SU-DHL-6 (cell line): ENCODE results near the gene ABCA3.

Experiments used
- H2AFZ ChIP-seq: fragments of 200-600 bp; sonication (generic); 2 replicates; pipeline ENCODE4 v1.6.1; 2014; ENCODE audit warnings: low read depth, mild to moderate bottlenecking, moderate library complexity, mixed read lengths, antibody characterized with exemption, low read length; ENCODE audit not compliant: severe bottlenecking
- H3F3A ChIP-seq: fragments of 200-600 bp; shearing (Covaris generic); 2 replicates; pipeline ENCODE4 v1.6.0; 2016; ENCODE audit warnings: antibody characterized with exemption, mild to moderate bottlenecking; ENCODE audit not compliant: insufficient read depth
- H3K27ac ChIP-seq: fragments of 200-600 bp; sonication (generic); 2 replicates; pipeline ENCODE4 v1.5.1; 2016; ENCODE audit warnings: low read depth, mild to moderate bottlenecking, low read length, moderate library complexity, mixed read lengths
- H3K27me3 ChIP-seq: fragments of 200-600 bp; sonication (generic), shearing (Covaris generic); 2 replicates; pipeline ENCODE4 v1.6.0; 2014; ENCODE audit warnings: mild to moderate bottlenecking, low read length
- H3K36me3 ChIP-seq: fragments of 200-600 bp; sonication (generic); 2 replicates; pipeline ENCODE4 v1.6.1; 2014; ENCODE audit warnings: mild to moderate bottlenecking, low read length, mixed read lengths
- H3K4me2 ChIP-seq: fragments of 300-600, 200-600 bp; shearing (Covaris generic), sonication (generic); 2 replicates; pipeline ENCODE4 v1.6.0; 2014; ENCODE audit warnings: low read length, low read depth, mild to moderate bottlenecking; ENCODE audit not compliant: poor library complexity, severe bottlenecking
- H3K4me3 ChIP-seq: fragments of 200-600 bp; sonication (generic); 2 replicates; pipeline ENCODE4 v1.5.1; 2014; ENCODE audit warnings: antibody characterized with exemption, low read length, mild to moderate bottlenecking, mixed read lengths; ENCODE audit not compliant: insufficient read depth, poor library complexity, severe bottlenecking
- H3K79me2 ChIP-seq: fragments of 200-600 bp; sonication (generic); 2 replicates; pipeline ENCODE4 v1.6.1; 2014; ENCODE audit warnings: mild to moderate bottlenecking, low read length, moderate library complexity; ENCODE audit not compliant: insufficient read depth
- H3K9ac ChIP-seq: fragments of 200-600 bp; sonication (generic); 2 replicates; pipeline ENCODE4 v1.7.0; 2014; ENCODE audit warnings: mild to moderate bottlenecking, low read length
- H3K9me2 ChIP-seq: fragments of 200-600 bp; sonication (generic); replicated peaks from 2 replicates; pipeline ENCODE4 v1.6.1; 2014; ENCODE audit warnings: low read length; ENCODE audit not compliant: insufficient read depth
- H3K9me3 ChIP-seq: fragments of 200-600 bp; sonication (generic); 2 replicates; pipeline ENCODE4 v1.6.1; 2014; ENCODE audit warnings: low read length, mixed read lengths; ENCODE audit not compliant: insufficient read depth
- H4K20me1 ChIP-seq: fragments of 200-600 bp; sonication (generic); 2 replicates; pipeline ENCODE4 v1.6.1; 2014; ENCODE audit warnings: low read depth, mild to moderate bottlenecking, antibody characterized with exemption, low read length, moderate library complexity, mixed read lengths
- CTCF ChIP-seq: fragments of 200-600 bp; sonication (generic); IDR thresholded peaks from one replicate; pipeline ENCODE4 v1.5.1; 2017; ENCODE audit warnings: antibody characterized with exemption, mild to moderate bottlenecking, low read length, moderate library complexity; ENCODE audit not compliant: insufficient read depth, poor library complexity, severe bottlenecking
- EZH2phosphoT487 ChIP-seq: fragments of 200-600 bp; sonication (generic), shearing (Covaris generic); conservative IDR thresholded peaks from 2 replicates; pipeline ENCODE4 v1.6.1; 2018; ENCODE audit warnings: mild to moderate bottlenecking, antibody characterized with exemption, low read length, moderate library complexity, mixed read lengths

The ABCA3 gene

GRCh38 chr16:2226245-2226793 is 114.2 kb downstream of the ABCA3 start:
- Histone ChIP-seq H3K27me3 (no peaks in the 10 kb centered on the region), H3K9ac (no peak overlapping the region), H3F3A (peaks cover 4% of the 10 kb centered on the region; the same call in 1 of the 2 replicates), H3K36me3 (no peaks in the 10 kb centered on the region), H2AFZ (no peak overlapping the region), H3K9me3 (no peaks in the 10 kb centered on the region), H3K4me2 (no peak overlapping the region), H3K4me3 (no peak overlapping the region), H4K20me1 (no peaks in the 10 kb centered on the region), H3K9me2 (no peaks in the 10 kb centered on the region), H3K27ac (no peak overlapping the region), H3K79me2 (peaks cover 44% of the 10 kb centered on the region)
- TF ChIP-seq CTCF (no peak), EZH2phosphoT487 (no peak)
